ENCODE measurements around the gene KRT33B.

The KRT33B gene

DNA sequence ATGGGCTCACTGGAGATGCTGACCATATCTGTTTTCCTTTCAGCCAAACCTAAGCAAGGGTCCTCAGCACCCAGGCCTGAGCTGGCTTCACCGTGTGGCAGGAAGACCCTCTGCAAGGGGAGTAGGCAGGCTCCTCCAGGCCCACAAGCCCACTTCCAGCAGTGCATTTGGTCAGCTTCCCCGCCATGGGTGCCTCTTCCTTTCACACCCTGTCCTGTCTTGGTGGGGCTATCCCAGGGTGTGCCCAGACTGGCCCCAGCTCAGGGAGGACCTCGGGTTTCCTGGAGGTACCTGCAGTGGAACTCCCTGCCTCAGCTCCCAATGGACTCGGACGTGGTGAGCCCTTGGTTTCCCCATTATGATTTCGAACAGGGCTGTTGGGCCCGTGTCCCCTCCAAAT is 41.4 kb downstream of the KRT33B start:
- no peaks in the 10 kb centered on the region for H3K9me3 ChIP-seq (ENCODE audit: insufficient read depth, low read length)
- no peak overlapping the region for H3K4me2 ChIP-seq (ENCODE audit: low read depth, low read length, poor library complexity, severe bottlenecking)
- H3K27me3 ChIP-seq (ENCODE audit: low read length): no peaks in the 10 kb centered on the region
- TF ChIP-seq CTCF (IDR thresholded peaks at IDR 0.05; ENCODE audit: insufficient read depth, low read length, poor library complexity, severe bottlenecking) (no peak), EZH2phosphoT487 (conservative IDR thresholded peaks at IDR 0.05; ENCODE audit: low read length) (no peak)
- H3K9me2 ChIP-seq (replicated peaks; ENCODE audit: insufficient read depth, low read length): no peaks in the 10 kb centered on the region
- no peaks in the 10 kb centered on the region for H4K20me1 ChIP-seq (ENCODE audit: low read depth, low read length)
- H3K36me3 ChIP-seq (ENCODE audit: low read length): no peaks in the 10 kb centered on the region
- H3F3A ChIP-seq (ENCODE audit: insufficient read depth): no peaks in the 10 kb centered on the region
- H3K27ac ChIP-seq (ENCODE audit: low read depth, low read length): no peak overlapping the region
- no peak overlapping the region for H3K9ac ChIP-seq (ENCODE audit: low read length)
- H2AFZ ChIP-seq (ENCODE audit: low read depth, low read length, severe bottlenecking): no peak overlapping the region
- H3K79me2 ChIP-seq (ENCODE audit: insufficient read depth, low read length): no peaks in the 10 kb centered on the region
- H3K4me3 ChIP-seq (ENCODE audit: insufficient read depth, low read length, poor library complexity, severe bottlenecking): no peak overlapping the region

GRCh38 chr17:41327411-41328120 is 42.0 kb downstream of the KRT33B start:
- H2AFZ ChIP-seq (ENCODE audit: low read depth, low read length, severe bottlenecking): no peak overlapping the region

DNA sequence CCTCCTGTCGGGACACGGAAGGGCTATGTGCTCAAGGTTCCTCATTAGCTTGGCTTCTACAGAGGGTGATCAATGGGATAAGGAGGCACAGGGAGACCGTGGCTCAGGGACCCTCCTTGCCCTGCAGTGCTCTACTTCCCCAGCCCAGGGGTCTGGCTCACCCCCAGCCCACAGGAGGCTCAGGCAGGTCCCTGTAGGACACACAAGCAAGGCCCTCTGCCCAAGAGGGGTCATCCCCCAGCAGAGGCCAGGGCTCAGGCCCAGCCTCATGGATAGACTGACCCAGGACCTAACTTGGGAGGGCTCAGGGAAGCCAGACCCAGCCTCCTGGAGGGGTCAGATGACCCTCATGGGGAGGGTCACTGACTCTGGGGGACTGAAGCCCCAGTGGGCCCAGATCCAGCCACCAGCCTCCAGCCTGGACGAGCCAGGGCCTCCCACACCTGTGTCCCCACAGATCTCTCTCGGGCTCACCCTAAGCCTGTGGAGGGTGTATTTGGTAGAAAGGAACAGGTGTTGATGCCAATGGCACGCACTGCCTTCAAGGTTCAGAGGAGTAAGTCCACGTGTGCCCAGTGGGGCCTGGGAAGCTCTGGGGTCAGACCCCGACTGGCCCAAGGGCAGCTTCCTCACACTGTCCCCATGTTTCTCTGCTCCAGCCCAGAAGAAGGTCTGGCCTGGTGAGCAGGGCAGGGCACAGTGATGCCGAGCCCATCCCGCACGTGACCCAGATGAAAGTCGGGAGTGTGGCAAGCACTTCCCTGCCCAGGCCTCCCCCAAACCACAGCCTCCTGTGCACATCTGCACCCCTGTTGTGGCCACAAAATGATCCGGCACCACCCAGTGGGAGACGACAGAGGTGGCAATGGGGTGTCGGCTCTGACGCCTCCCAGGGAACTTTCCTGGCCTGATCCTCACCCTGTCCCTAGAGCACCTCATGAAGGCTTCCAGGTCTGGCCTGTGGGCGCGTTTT is 43.2 kb downstream of the KRT33B start:
- H3K9me3 ChIP-seq (ENCODE audit: insufficient read depth, low read length): no peaks in the 10 kb centered on the region
- H3K36me3 ChIP-seq (ENCODE audit: low read length): no peaks in the 10 kb centered on the region
- H3K4me2 ChIP-seq (ENCODE audit: low read depth, low read length, poor library complexity, severe bottlenecking): no peak overlapping the region
- H3K79me2 ChIP-seq (ENCODE audit: insufficient read depth, low read length): no peaks in the 10 kb centered on the region
- no peak overlapping the region for H3K27ac ChIP-seq (ENCODE audit: low read depth, low read length)
- TF ChIP-seq EZH2phosphoT487 (conservative IDR thresholded peaks at IDR 0.05; ENCODE audit: low read length) (no peak), CTCF (IDR thresholded peaks at IDR 0.05; ENCODE audit: insufficient read depth, low read length, poor library complexity, severe bottlenecking) (no peak)
- H3K27me3 ChIP-seq (ENCODE audit: low read length): no peaks in the 10 kb centered on the region
- H2AFZ ChIP-seq (ENCODE audit: low read depth, low read length, severe bottlenecking): no peak overlapping the region
- no peak overlapping the region for H3K4me3 ChIP-seq (ENCODE audit: insufficient read depth, low read length, poor library complexity, severe bottlenecking)
- no peaks in the 10 kb centered on the region for H3F3A ChIP-seq (ENCODE audit: insufficient read depth)
- no peaks in the 10 kb centered on the region for H3K9me2 ChIP-seq (replicated peaks; ENCODE audit: insufficient read depth, low read length)
- H4K20me1 ChIP-seq (ENCODE audit: low read depth, low read length): no peaks in the 10 kb centered on the region
- no peak overlapping the region for H3K9ac ChIP-seq (ENCODE audit: low read length)

More at GRCh38 chr17:41327411-41328120, 42.0 kb downstream of the KRT33B start:
- Histone ChIP-seq H3K9me2 (replicated peaks; ENCODE audit: insufficient read depth, low read length) (no peaks in the 10 kb centered on the region), H4K20me1 (ENCODE audit: low read depth, low read length) (no peaks in the 10 kb centered on the region), H3K4me3 (ENCODE audit: insufficient read depth, low read length, poor library complexity, severe bottlenecking) (no peak overlapping the region), H3K9ac (ENCODE audit: low read length) (no peak overlapping the region), H3K27me3 (ENCODE audit: low read length) (no peaks in the 10 kb centered on the region), H3K4me2 (ENCODE audit: low read depth, low read length, poor library complexity, severe bottlenecking) (no peak overlapping the region), H3K27ac (ENCODE audit: low read depth, low read length) (no peak overlapping the region), H3F3A (ENCODE audit: insufficient read depth) (no peaks in the 10 kb centered on the region), H3K9me3 (ENCODE audit: insufficient read depth, low read length) (no peaks in the 10 kb centered on the region), H3K36me3 (ENCODE audit: low read length) (no peaks in the 10 kb centered on the region), H3K79me2 (ENCODE audit: insufficient read depth, low read length) (no peaks in the 10 kb centered on the region)
- no peak for TF ChIP-seq CTCF (IDR thresholded peaks at IDR 0.05; ENCODE audit: insufficient read depth, low read length, poor library complexity, severe bottlenecking)
- no peak for TF ChIP-seq EZH2phosphoT487 (conservative IDR thresholded peaks at IDR 0.05; ENCODE audit: low read length)

Data from SU-DHL-6 (cell line).